Neutrophil (primary cell): ENCODE results near the gene KTN1.

Experiments used
- H3K27ac ChIP-seq: fragments of 200-600 bp; sonication (generic); 2 replicates; pipeline ENCODE4 v1.5.1; 2016; ENCODE audit warnings: mild to moderate bottlenecking, moderate library complexity
- H3K27me3 ChIP-seq: fragments of 200-600 bp; sonication (generic); 2 replicates; pipeline ENCODE4 v1.6.0; 2016; ENCODE audit warnings: mild to moderate bottlenecking
- H3K36me3 ChIP-seq: fragments of 200-600 bp; sonication (generic); 2 replicates; pipeline ENCODE4 v1.5.1; 2017
- H3K4me1 ChIP-seq, 2 experiments: fragments of 200-600 bp in 1 of 2; sonication (generic) in 1 of 2; 1 replicate in 1 of 2; 2 replicates in 1 of 2; pipeline versions ENCODE4 v1.5.1 to v1.6.1; 2013 to 2016; ENCODE audit warnings: low read depth in 1 of 2, low read length in 1 of 2, mild to moderate bottlenecking in 1 of 2, moderate library complexity in 1 of 2; ENCODE audit not compliant: control insufficient read depth in 1 of 2, insufficient read depth in 1 of 2
- H3K4me3 ChIP-seq, 2 experiments: fragments of 200-600 bp in 1 of 2; sonication (generic) in 1 of 2; 1 replicate in 1 of 2; 2 replicates in 1 of 2; pipeline ENCODE4 v1.5.1; 2013 to 2016; ENCODE audit warnings: low read depth in 1 of 2, low read length in 1 of 2, mild to moderate bottlenecking in 1 of 2, moderate library complexity in 1 of 2
- H3K9me3 ChIP-seq: fragments of 200-600 bp; sonication (generic); 2 replicates; pipeline ENCODE4 v1.5.1; 2016
- TF ChIP-seq, protein P1 (sequence below): fragments of 200-600 bp; sonication (generic); IDR thresholded peaks from 2 replicates; pipeline ENCODE4 v1.5.1; 2016; ENCODE audit warnings: antibody characterized with exemption

The KTN1 gene

GRCh38 chr14:55731881-55732498 is 152.0 kb downstream of the KTN1 start:
- no peak overlapping the region for H3K4me3 ChIP-seq
- TF ChIP-seq, protein P1, sequence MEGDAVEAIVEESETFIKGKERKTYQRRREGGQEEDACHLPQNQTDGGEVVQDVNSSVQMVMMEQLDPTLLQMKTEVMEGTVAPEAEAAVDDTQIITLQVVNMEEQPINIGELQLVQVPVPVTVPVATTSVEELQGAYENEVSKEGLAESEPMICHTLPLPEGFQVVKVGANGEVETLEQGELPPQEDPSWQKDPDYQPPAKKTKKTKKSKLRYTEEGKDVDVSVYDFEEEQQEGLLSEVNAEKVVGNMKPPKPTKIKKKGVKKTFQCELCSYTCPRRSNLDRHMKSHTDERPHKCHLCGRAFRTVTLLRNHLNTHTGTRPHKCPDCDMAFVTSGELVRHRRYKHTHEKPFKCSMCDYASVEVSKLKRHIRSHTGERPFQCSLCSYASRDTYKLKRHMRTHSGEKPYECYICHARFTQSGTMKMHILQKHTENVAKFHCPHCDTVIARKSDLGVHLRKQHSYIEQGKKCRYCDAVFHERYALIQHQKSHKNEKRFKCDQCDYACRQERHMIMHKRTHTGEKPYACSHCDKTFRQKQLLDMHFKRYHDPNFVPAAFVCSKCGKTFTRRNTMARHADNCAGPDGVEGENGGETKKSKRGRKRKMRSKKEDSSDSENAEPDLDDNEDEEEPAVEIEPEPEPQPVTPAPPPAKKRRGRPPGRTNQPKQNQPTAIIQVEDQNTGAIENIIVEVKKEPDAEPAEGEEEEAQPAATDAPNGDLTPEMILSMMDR, result no peak
- H3K27ac ChIP-seq, result no peak overlapping the region
- H3K4me1 ChIP-seq, result no peaks in the 10 kb centered on the region
- H3K9me3 ChIP-seq, result no peaks in the 10 kb centered on the region
- no peaks in the 10 kb centered on the region for H3K27me3 ChIP-seq
- no peaks in the 10 kb centered on the region for H3K36me3 ChIP-seq

DNA sequence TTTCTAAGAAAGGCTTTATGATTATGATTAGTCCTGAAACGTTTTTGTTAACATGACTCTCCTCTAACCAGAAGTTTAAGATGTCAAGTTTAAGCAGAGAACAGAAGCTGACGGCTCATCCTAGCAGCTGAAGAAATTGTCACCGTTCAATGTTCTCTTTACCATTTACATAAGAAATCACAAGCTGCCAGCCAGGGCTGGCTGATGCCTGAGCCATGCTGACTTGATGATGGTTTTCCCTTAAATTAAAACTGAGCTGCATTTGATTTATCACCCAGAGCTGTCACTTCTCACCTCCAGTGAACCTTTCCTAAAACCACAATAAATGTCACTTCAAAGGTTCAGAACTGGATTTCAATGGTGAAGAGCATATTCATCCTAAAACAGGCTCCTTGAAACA is 153.6 kb downstream of the KTN1 start:
- TF ChIP-seq, protein P1, result no peak
- Histone ChIP-seq H3K4me1 (no peaks in the 10 kb centered on the region), H3K27ac (no peak overlapping the region), H3K4me3 (no peak overlapping the region), H3K36me3 (no peaks in the 10 kb centered on the region), H3K9me3 (no peaks in the 10 kb centered on the region), H3K27me3 (no peaks in the 10 kb centered on the region)
